SK-N-SH treated with all-trans-retinoic acid at 6 μM for 48 hours (cell line): ENCODE measurements around the gene PHYHD1.

Experiments used
- ATAC-seq: fragments of 200-7000 bp; cut with Tn5 transposase; 3 replicates; pipeline ENCODE4 v1.9.1; 2020; ENCODE audit warnings: mild to moderate bottlenecking, moderate library complexity
- ARNTL ChIP-seq: fragments of 450-650 bp; formaldehyde crosslinking; IDR thresholded peaks from 2 replicates; pipeline ENCODE4 v1.5.0; 2020; ENCODE audit warnings: low read depth, mild to moderate bottlenecking, moderate library complexity, borderline replicate concordance
- BACH2 ChIP-seq: fragments of 250-450 bp; sonication (Bioruptor Pico); IDR thresholded peaks from 2 replicates; pipeline ENCODE4 v1.9.0; 2021; ENCODE audit warnings: mild to moderate bottlenecking, borderline replicate concordance
- CSDC2 ChIP-seq: fragments of 250-450 bp; sonication (Bioruptor Pico); IDR thresholded peaks from 2 replicates; pipeline ENCODE4 v1.5.0; 2020; ENCODE audit warnings: mild to moderate bottlenecking, moderate library complexity
- ESRRG ChIP-seq: fragments of 250-450 bp; sonication (Bioruptor Pico); IDR thresholded peaks from 2 replicates; pipeline ENCODE4 v1.6.1; 2021; ENCODE audit warnings: mild to moderate bottlenecking
- ISL1 ChIP-seq: fragments of 250-450 bp; sonication (Bioruptor Pico); IDR thresholded peaks from 2 replicates; pipeline ENCODE4 v2.1.2; 2022; ENCODE audit warnings: mild to moderate bottlenecking, moderate library complexity
- OSR1 ChIP-seq: fragments of 250-450 bp; sonication (Bioruptor Pico); IDR thresholded peaks from 2 replicates; pipeline ENCODE4 v1.8.0; 2022; ENCODE audit warnings: moderate library complexity, mild to moderate bottlenecking, inconsistent platforms
- SNAI2 ChIP-seq: fragments of 250-450 bp; sonication (Bioruptor Pico); IDR thresholded peaks from 2 replicates; pipeline ENCODE4 v1.5.0; 2020; ENCODE audit warnings: mild to moderate bottlenecking, moderate library complexity
- TCF4 ChIP-seq: fragments of 250-450 bp; sonication (Bioruptor Pico); IDR thresholded peaks from 2 replicates; pipeline ENCODE4 v1.8.0; 2021; ENCODE audit warnings: mild to moderate bottlenecking, moderate library complexity, borderline replicate concordance
- TOX ChIP-seq: fragments of 250-450 bp; sonication (Bioruptor Pico); IDR thresholded peaks from 2 replicates; pipeline ENCODE4 v1.8.0; 2021; ENCODE audit warnings: mild to moderate bottlenecking, moderate library complexity, borderline replicate concordance
- ZC3H10 ChIP-seq: fragments of 250-450 bp; sonication (Bioruptor Pico); IDR thresholded peaks from 2 replicates; pipeline ENCODE4 v1.5.1; 2021; ENCODE audit warnings: mild to moderate bottlenecking, moderate library complexity
- ZFP3 ChIP-seq: fragments of 250-450 bp; sonication (Bioruptor Pico); IDR thresholded peaks from 2 replicates; pipeline ENCODE4 v1.5.0; 2020; ENCODE audit warnings: mild to moderate bottlenecking, moderate library complexity
- ZFP30 ChIP-seq: fragments of 450-650 bp; formaldehyde crosslinking; IDR thresholded peaks from 2 replicates; pipeline ENCODE4 v1.5.0; 2022; ENCODE audit warnings: mild to moderate bottlenecking, moderate library complexity
- ZNF70 ChIP-seq: fragments of 450-650 bp; formaldehyde crosslinking; IDR thresholded peaks from 2 replicates; pipeline ENCODE4 v1.5.0; 2020; ENCODE audit warnings: mild to moderate bottlenecking, moderate library complexity
- ZNF8 ChIP-seq: fragments of 450-650 bp; formaldehyde crosslinking; IDR thresholded peaks from 2 replicates; pipeline ENCODE4 v1.5.0; 2020; ENCODE audit warnings: mild to moderate bottlenecking, moderate library complexity
- TF ChIP-seq, protein P1 (sequence below): fragments of 250-450 bp; sonication (Bioruptor Pico); IDR thresholded peaks from 2 replicates; pipeline ENCODE4 v1.5.0; 2020; ENCODE audit warnings: mild to moderate bottlenecking, moderate library complexity
- TF ChIP-seq, protein P2 (sequence below): fragments of 250-450 bp; sonication (Bioruptor Pico); IDR thresholded peaks from 2 replicates; pipeline ENCODE4 v1.8.0; 2021; ENCODE audit warnings: low read depth, mild to moderate bottlenecking, moderate library complexity, borderline replicate concordance
- TF ChIP-seq, protein P3 (sequence below): fragments of 250-450 bp; sonication (Bioruptor Pico); IDR thresholded peaks from 2 replicates; pipeline ENCODE4 v1.8.0; 2020; ENCODE audit warnings: mild to moderate bottlenecking, moderate library complexity, borderline replicate concordance

PHYHD1 gene

DNA sequence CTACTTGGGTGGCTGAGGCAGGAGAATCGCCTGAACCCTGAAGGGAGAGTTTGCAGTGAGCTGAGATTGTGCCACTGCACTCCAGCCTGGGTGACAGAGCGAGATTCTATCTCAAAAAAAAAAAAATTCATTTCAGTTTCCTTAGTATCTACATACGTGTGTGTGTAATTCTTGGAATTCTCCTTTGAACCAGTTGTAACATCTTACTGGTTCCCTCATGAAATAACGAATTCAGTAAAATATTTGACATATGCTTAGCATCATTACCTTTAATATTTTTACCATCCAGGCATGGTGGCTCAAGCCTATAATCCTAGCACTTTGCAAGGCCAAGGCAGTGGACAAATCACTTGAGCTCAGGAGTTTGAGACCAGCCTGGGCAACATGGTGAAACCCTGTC lies 8.8 kb downstream of the PHYHD1 start:
- ATAC-seq: no peak
- TF ChIP-seq ZNF70 (CRISPR knock-in tag) (no peak), ZFP30 (CRISPR knock-in tag) (no peak), CSDC2 (CRISPR knock-in tag) (no peak), ARNTL (CRISPR knock-in tag) (no peak), ESRRG (no peak), ZFP3 (CRISPR knock-in tag) (no peak), TCF4 (no peak), ISL1 (CRISPR knock-in tag) (no peak), SNAI2 (CRISPR knock-in tag) (no peak), ZNF8 (no peak), TOX (no peak)
- TF ChIP-seq, protein P1, sequence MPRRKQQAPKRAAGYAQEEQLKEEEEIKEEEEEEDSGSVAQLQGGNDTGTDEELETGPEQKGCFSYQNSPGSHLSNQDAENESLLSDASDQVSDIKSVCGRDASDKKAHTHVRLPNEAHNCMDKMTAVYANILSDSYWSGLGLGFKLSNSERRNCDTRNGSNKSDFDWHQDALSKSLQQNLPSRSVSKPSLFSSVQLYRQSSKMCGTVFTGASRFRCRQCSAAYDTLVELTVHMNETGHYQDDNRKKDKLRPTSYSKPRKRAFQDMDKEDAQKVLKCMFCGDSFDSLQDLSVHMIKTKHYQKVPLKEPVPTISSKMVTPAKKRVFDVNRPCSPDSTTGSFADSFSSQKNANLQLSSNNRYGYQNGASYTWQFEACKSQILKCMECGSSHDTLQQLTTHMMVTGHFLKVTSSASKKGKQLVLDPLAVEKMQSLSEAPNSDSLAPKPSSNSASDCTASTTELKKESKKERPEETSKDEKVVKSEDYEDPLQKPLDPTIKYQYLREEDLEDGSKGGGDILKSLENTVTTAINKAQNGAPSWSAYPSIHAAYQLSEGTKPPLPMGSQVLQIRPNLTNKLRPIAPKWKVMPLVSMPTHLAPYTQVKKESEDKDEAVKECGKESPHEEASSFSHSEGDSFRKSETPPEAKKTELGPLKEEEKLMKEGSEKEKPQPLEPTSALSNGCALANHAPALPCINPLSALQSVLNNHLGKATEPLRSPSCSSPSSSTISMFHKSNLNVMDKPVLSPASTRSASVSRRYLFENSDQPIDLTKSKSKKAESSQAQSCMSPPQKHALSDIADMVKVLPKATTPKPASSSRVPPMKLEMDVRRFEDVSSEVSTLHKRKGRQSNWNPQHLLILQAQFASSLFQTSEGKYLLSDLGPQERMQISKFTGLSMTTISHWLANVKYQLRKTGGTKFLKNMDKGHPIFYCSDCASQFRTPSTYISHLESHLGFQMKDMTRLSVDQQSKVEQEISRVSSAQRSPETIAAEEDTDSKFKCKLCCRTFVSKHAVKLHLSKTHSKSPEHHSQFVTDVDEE (CRISPR knock-in tag): no peak
- TF ChIP-seq, protein P2, sequence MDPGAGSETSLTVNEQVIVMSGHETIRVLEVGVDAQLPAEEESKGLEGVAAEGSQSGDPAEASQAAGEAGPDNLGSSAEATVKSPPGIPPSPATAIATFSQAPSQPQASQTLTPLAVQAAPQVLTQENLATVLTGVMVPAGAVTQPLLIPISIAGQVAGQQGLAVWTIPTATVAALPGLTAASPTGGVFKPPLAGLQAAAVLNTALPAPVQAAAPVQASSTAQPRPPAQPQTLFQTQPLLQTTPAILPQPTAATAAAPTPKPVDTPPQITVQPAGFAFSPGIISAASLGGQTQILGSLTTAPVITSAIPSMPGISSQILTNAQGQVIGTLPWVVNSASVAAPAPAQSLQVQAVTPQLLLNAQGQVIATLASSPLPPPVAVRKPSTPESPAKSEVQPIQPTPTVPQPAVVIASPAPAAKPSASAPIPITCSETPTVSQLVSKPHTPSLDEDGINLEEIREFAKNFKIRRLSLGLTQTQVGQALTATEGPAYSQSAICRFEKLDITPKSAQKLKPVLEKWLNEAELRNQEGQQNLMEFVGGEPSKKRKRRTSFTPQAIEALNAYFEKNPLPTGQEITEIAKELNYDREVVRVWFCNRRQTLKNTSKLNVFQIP (CRISPR knock-in tag): no peak

DNA sequence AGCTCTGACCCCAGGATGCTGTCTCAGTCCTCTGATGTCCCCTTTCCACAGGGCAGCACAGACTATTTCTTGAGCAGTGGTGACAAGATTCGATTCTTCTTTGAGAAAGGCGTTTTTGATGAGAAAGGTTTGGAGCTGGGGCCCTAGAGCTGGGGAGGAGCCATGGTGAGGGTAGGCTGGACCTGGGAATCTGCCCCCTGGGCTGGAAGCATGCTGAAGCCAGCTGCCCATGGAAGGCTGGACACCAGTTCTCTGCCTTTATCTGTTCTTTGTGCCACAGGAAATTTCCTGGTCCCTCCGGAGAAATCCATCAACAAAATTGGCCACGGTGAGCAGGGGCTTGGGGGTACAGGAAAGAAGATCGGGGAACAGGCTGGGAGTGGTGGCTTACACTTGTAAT lies 12.9 kb downstream of the PHYHD1 start:
- TF ChIP-seq TCF4 (no peak), ZC3H10 (CRISPR knock-in tag) (no peak), ZFP30 (CRISPR knock-in tag) (no peak), CSDC2 (CRISPR knock-in tag) (no peak)
- TF ChIP-seq, protein P2 (CRISPR knock-in tag): no peak
- no peak for ATAC-seq

GRCh38 chr9:128936171-128936865 lies 15.5 kb downstream of the PHYHD1 start:
- no peak for ATAC-seq
- TF ChIP-seq ZFP30 (CRISPR knock-in tag) (no peak), BACH2 (CRISPR knock-in tag) (no peak), SNAI2 (CRISPR knock-in tag) (no peak), OSR1 (CRISPR knock-in tag) (no peak), TCF4 (no peak), ZNF70 (CRISPR knock-in tag) (no peak)
- TF ChIP-seq, protein P3, sequence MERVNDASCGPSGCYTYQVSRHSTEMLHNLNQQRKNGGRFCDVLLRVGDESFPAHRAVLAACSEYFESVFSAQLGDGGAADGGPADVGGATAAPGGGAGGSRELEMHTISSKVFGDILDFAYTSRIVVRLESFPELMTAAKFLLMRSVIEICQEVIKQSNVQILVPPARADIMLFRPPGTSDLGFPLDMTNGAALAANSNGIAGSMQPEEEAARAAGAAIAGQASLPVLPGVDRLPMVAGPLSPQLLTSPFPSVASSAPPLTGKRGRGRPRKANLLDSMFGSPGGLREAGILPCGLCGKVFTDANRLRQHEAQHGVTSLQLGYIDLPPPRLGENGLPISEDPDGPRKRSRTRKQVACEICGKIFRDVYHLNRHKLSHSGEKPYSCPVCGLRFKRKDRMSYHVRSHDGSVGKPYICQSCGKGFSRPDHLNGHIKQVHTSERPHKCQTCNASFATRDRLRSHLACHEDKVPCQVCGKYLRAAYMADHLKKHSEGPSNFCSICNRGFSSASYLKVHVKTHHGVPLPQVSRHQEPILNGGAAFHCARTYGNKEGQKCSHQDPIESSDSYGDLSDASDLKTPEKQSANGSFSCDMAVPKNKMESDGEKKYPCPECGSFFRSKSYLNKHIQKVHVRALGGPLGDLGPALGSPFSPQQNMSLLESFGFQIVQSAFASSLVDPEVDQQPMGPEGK (CRISPR knock-in tag): no peak
- TF ChIP-seq, protein P1 (CRISPR knock-in tag): no peak
